Uterus (tissue), 2 donors: ENCODE measurements around the gene RDH5.

Experiments
- POLR2A ChIP-seq, 2 donors: fragments of 450-650 bp; IDR thresholded peaks; one replicate each; pipeline ENCODE4 v1.6.1; 2016; ENCODE audit warnings: antibody characterized with exemption in 2 of 2, mild to moderate bottlenecking in 1 of 2, moderate library complexity in 1 of 2
- TF ChIP-seq, protein P1 (sequence below), 4 experiments: fragments of 200-600 bp in 2 of 4; fragments of 450-650 bp in 2 of 4; sonication (generic) in 2 of 4; IDR thresholded peaks; one replicate each; pipeline ENCODE4 v1.5.1; 2016 to 2019; ENCODE audit warnings: antibody characterized with exemption in 4 of 4, mild to moderate bottlenecking in 2 of 4, moderate library complexity in 1 of 4

- TF ChIP-seq POLR2A (IDR thresholded peaks at IDR 0.05) = no peak
- TF ChIP-seq, protein P1, sequence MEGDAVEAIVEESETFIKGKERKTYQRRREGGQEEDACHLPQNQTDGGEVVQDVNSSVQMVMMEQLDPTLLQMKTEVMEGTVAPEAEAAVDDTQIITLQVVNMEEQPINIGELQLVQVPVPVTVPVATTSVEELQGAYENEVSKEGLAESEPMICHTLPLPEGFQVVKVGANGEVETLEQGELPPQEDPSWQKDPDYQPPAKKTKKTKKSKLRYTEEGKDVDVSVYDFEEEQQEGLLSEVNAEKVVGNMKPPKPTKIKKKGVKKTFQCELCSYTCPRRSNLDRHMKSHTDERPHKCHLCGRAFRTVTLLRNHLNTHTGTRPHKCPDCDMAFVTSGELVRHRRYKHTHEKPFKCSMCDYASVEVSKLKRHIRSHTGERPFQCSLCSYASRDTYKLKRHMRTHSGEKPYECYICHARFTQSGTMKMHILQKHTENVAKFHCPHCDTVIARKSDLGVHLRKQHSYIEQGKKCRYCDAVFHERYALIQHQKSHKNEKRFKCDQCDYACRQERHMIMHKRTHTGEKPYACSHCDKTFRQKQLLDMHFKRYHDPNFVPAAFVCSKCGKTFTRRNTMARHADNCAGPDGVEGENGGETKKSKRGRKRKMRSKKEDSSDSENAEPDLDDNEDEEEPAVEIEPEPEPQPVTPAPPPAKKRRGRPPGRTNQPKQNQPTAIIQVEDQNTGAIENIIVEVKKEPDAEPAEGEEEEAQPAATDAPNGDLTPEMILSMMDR (IDR thresholded peaks at IDR 0.05) = no peak
Observed at GRCh38 chr12:55711786-55712553, 8.2 kb upstream of the RDH5 start.
